HEK293 (cell line): ENCODE data around the gene UACA.

ENCODE experiments used
- CTCF ChIA-PET: fragments of 350-600 bp; formaldehyde crosslinking; extraction: SDS; loops from one replicate; lab custom pipeline; 2021; ENCODE audit warnings: antibody characterized with exemption; lab: Yijun Ruan, JAX
- POLR2A ChIA-PET: fragments of 300-600 bp; formaldehyde crosslinking; extraction: SDS; loops from one replicate; lab custom pipeline; 2020; ENCODE audit warnings: antibody characterized with exemption, inconsistent platforms; lab: Yijun Ruan, JAX
- H3K27ac ChIP-seq: fragments of 200-500 bp; sonication (Bioruptor generic); 2 replicates; pipeline ENCODE4 v1.5.1; 2014; ENCODE audit warnings: low read depth, low read length, control low read depth, inconsistent platforms; ENCODE audit errors: extremely low read depth
- H3K36me3 ChIP-seq, 2 experiments: fragments of 200-500 bp in 1 of 2; sonication (Bioruptor generic) in 1 of 2; 1 replicate in 1 of 2; 2 replicates in 1 of 2; pipeline ENCODE4 v1.5.1; 2014 to 2017; ENCODE audit warnings: inconsistent platforms in 2 of 2, low read length in 2 of 2; ENCODE audit not compliant: control insufficient read depth in 2 of 2, insufficient read depth in 1 of 2
- H3K4me1 ChIP-seq: fragments of 200-500 bp; sonication (Bioruptor generic); 2 replicates; pipeline ENCODE4 v1.5.1; 2014; ENCODE audit warnings: mild to moderate bottlenecking, low read length, inconsistent platforms; ENCODE audit not compliant: control insufficient read depth, insufficient read depth
- H3K4me3 ChIP-seq: 2 replicates; pipeline ENCODE4 v1.5.1; 2011; ENCODE audit warnings: low read depth, mild to moderate bottlenecking, control low read depth, low read length, moderate library complexity
- H3K9me3 ChIP-seq: fragments of 200-500 bp; sonication (Bioruptor generic); 2 replicates; pipeline ENCODE4 v1.5.1; 2014; ENCODE audit warnings: low read depth, low read length, inconsistent platforms; ENCODE audit not compliant: control insufficient read depth, insufficient read depth
- EGR2 ChIP-seq: fragments of 450-650 bp; formaldehyde crosslinking; IDR thresholded peaks from 2 replicates; pipeline ENCODE4 v1.5.1; 2016; ENCODE audit warnings: low read depth, missing biosample characterization, missing genetic modification characterization
- FEZF1 ChIP-seq: fragments of 450-650 bp; formaldehyde crosslinking; IDR thresholded peaks from 2 replicates; pipeline ENCODE4 v1.5.1; 2016; ENCODE audit warnings: missing biosample characterization, missing genetic modification characterization
- GLI4 ChIP-seq: fragments of 450-650 bp; formaldehyde crosslinking; IDR thresholded peaks from 2 replicates; pipeline ENCODE4 v1.5.1; 2016; ENCODE audit warnings: missing biosample characterization, missing genetic modification characterization
- HIC1 ChIP-seq: fragments of 450-650 bp; formaldehyde crosslinking; IDR thresholded peaks from 2 replicates; pipeline ENCODE4 v1.5.1; 2016; ENCODE audit warnings: missing biosample characterization, missing genetic modification characterization
- KLF16 ChIP-seq: fragments of 450-650 bp; formaldehyde crosslinking; IDR thresholded peaks from 2 replicates; pipeline ENCODE4 v1.5.1; 2017; ENCODE audit warnings: missing biosample characterization, missing genetic modification characterization
- KLF7 ChIP-seq: fragments of 450-650 bp; formaldehyde crosslinking; IDR thresholded peaks from 2 replicates; pipeline ENCODE4 v1.5.1; 2016; ENCODE audit warnings: missing biosample characterization, missing genetic modification characterization, borderline replicate concordance
- ZBTB20 ChIP-seq: fragments of 450-650 bp; formaldehyde crosslinking; IDR thresholded peaks from 2 replicates; pipeline ENCODE4 v1.5.1; 2016; ENCODE audit warnings: missing biosample characterization, missing genetic modification characterization
- ZBTB26 ChIP-seq: fragments of 450-650 bp; formaldehyde crosslinking; optimal IDR thresholded peaks from 2 replicates; pipeline ENCODE3; 2016; ENCODE audit warnings: missing biosample characterization, mild to moderate bottlenecking, missing genetic modification characterization
- ZIC2 ChIP-seq: fragments of 450-650 bp; formaldehyde crosslinking; IDR thresholded peaks from 2 replicates; pipeline ENCODE4 v1.5.1; 2016; ENCODE audit warnings: missing biosample characterization, missing genetic modification characterization
- ZNF214 ChIP-seq: fragments of 450-650 bp; formaldehyde crosslinking; IDR thresholded peaks from 2 replicates; pipeline ENCODE4 v1.5.1; 2017; ENCODE audit warnings: missing biosample characterization, mild to moderate bottlenecking, missing genetic modification characterization, borderline replicate concordance
- ZNF266 ChIP-seq: fragments of 450-650 bp; formaldehyde crosslinking; IDR thresholded peaks from 2 replicates; pipeline ENCODE4 v1.5.1; 2016; ENCODE audit warnings: missing biosample characterization, missing genetic modification characterization, low read depth
- ZNF280C ChIP-seq: fragments of 450-650 bp; formaldehyde crosslinking; IDR thresholded peaks from 2 replicates; pipeline ENCODE4 v1.5.1; 2016; ENCODE audit warnings: missing biosample characterization, missing genetic modification characterization
- ZNF416 ChIP-seq: fragments of 450-650 bp; formaldehyde crosslinking; IDR thresholded peaks from 2 replicates; pipeline ENCODE4 v1.5.1; 2016; ENCODE audit warnings: missing biosample characterization, missing genetic modification characterization
- ZNF513 ChIP-seq: fragments of 450-650 bp; IDR thresholded peaks from 2 replicates; pipeline ENCODE4 v1.5.1; 2018; ENCODE audit warnings: missing biosample characterization, missing genetic modification characterization
- ZNF514 ChIP-seq: fragments of 450-650 bp; formaldehyde crosslinking; IDR thresholded peaks from 2 replicates; pipeline ENCODE4 v1.5.1; 2016; ENCODE audit warnings: missing biosample characterization, missing genetic modification characterization
- ZNF560 ChIP-seq: fragments of 450-650 bp; formaldehyde crosslinking; IDR thresholded peaks from 2 replicates; pipeline ENCODE4 v1.5.1; 2017; ENCODE audit warnings: missing biosample characterization, missing genetic modification characterization, borderline replicate concordance
- ZNF580 ChIP-seq: fragments of 450-650 bp; formaldehyde crosslinking; IDR thresholded peaks from 2 replicates; pipeline ENCODE4 v1.5.1; 2016; ENCODE audit warnings: missing biosample characterization, missing genetic modification characterization
- ZNF621 ChIP-seq: fragments of 450-650 bp; formaldehyde crosslinking; IDR thresholded peaks from 2 replicates; pipeline ENCODE4 v1.5.1; 2017; ENCODE audit warnings: missing biosample characterization, missing genetic modification characterization
- ZNF624 ChIP-seq: fragments of 450-650 bp; formaldehyde crosslinking; IDR thresholded peaks from 2 replicates; pipeline ENCODE4 v1.5.1; 2017; ENCODE audit warnings: missing biosample characterization, missing genetic modification characterization
- ZNF629 ChIP-seq: fragments of 450-650 bp; formaldehyde crosslinking; IDR thresholded peaks from 2 replicates; pipeline ENCODE4 v1.5.1; 2017; ENCODE audit warnings: missing biosample characterization, missing genetic modification characterization
- ZNF677 ChIP-seq: fragments of 450-650 bp; IDR thresholded peaks from 2 replicates; pipeline ENCODE4 v1.5.0; 2018; ENCODE audit warnings: missing biosample characterization, mild to moderate bottlenecking, missing genetic modification characterization, moderate library complexity

UACA gene

GRCh38 chr15:70669006-70669602, 94.3 kb downstream of the UACA start (continued):
- TF ChIP-seq ZNF266 (no peak), EGR2 (tag by site-specific recombination) (no peak), ZNF416 (tag by site-specific recombination) (no peak), ZNF214 (no peak), ZNF280C (tag by site-specific recombination) (no peak)

GRCh38 chr15:70665599-70665998, 97.8 kb downstream of the UACA start:
- no peaks in the 10 kb centered on the region for H3K4me1 ChIP-seq
- TF ChIP-seq ZNF677 (tag by site-specific recombination) = no peak
- no peak for TF ChIP-seq HIC1 (tag by site-specific recombination)
- no peak for TF ChIP-seq KLF7 (tag by site-specific recombination)
- no peak for TF ChIP-seq ZNF513 (tag by site-specific recombination)
- no peak for TF ChIP-seq KLF16
- TF ChIP-seq ZBTB20 (tag by site-specific recombination) = no peak
- TF ChIP-seq FEZF1 (tag by site-specific recombination) = no peak
- no peak for TF ChIP-seq ZNF560
- TF ChIP-seq EGR2 (tag by site-specific recombination) = no peak
- TF ChIP-seq ZNF624 (tag by site-specific recombination) = no peak
- no peak for TF ChIP-seq ZIC2
- no peak for TF ChIP-seq ZNF514
- no peak for TF ChIP-seq ZBTB26
- TF ChIP-seq GLI4 = no peak
- TF ChIP-seq ZNF621 (tag by site-specific recombination) = no peak
- no peak for TF ChIP-seq ZNF629 (tag by site-specific recombination)
- no peak for TF ChIP-seq ZNF580 (tag by site-specific recombination)
- TF ChIP-seq, all 188 proteins: peak for 0
- POLR2A ChIA-PET = no interaction called here
- no peak overlapping the region for H3K27ac ChIP-seq
- no peaks in the 10 kb centered on the region; the same call in 1 of the 2 replicates for H3K9me3 ChIP-seq
- no peak overlapping the region for H3K4me3 ChIP-seq
- CTCF ChIA-PET = interaction anchor here (0.7 to 3.3 kb wide), 4 partner anchors 14 to 452 kb away, joined by 3 to 8 read pairs (median 5); no protein-coding TSS in a partner anchor
- H3K36me3 ChIP-seq = peaks cover 12 to 23% of the 10 kb centered on the region in 2 experiments
